ENCODE measurements around the gene TSPAN2. TPM values are rescaled to one million over a fixed set of nuclear protein-coding genes. Genes with fewer than 3 reads are reported as not detected.

Gene TSPAN2
- polyA plus RNA-seq, 2 of the 4 experiments (the other 2 are of a cell fraction) = 1.7 to 2.7 TPM

DNA sequence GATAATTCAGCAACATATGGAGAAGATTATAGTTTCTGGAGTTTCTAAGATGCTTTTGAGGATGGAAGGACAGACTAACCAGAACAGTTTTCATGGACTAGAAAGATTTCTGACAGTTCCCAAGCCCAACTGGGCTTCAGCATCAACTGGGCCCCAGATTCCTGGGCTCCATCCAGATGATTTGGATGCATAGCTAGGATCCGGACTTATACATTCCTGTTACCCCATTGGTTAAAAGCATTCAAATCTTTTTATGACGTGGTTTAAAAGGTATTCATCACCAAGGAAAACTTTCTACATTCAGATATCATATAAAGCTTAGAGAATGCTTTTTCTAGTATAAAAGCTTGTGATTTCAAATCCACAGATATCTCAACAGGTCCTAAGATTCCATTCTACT, 30.0 kb downstream of the TSPAN2 start:
- whole genome bisulfite sequencing (ENCODE audit: missing lambda C conversion rate) = 45% methylated on average over 2 of the region's 2 CpGs
- DNase-seq (ENCODE audit: low read depth in 1 of 2, low spot score in 1 of 2) (no peak), ATAC-seq (no peak), FAIRE-seq (no peak)
- Histone ChIP-seq H3K4me1 (no peaks in the 10 kb centered on the region), H3K9me3 (no peaks in the 10 kb centered on the region), H3K27ac (no peak overlapping the region), H3K4me3 (no peak overlapping the region), H3K4me2 (no peak overlapping the region)
- ChIA-PET CTCF (no interaction called here), POLR2A (no interaction called here)
- TF ChIP-seq MAFK (IDR thresholded peaks at IDR 0.05; ENCODE audit: partially characterized antibody) (no peak), RAD21 (conservative IDR thresholded peaks at IDR 0.05 in 1 of 2, IDR thresholded peaks at IDR 0.05 in 1 of 2) (no peak), ESRRA (IDR thresholded peaks at IDR 0.05; ENCODE audit: borderline replicate concordance, low read length) (no peak), HDAC2 (IDR thresholded peaks at IDR 0.05) (no peak), EHMT2 (IDR thresholded peaks at IDR 0.05; ENCODE audit: low read depth) (no peak), ZC3H11A (IDR thresholded peaks at IDR 0.05) (no peak), RCOR1 (IDR thresholded peaks at IDR 0.05; ENCODE audit: low read depth, low read length) (no peak), EP300 (IDR thresholded peaks at IDR 0.05) (no peak), POLR2A (IDR thresholded peaks at IDR 0.05; ENCODE audit: low read length) (no peak), NFE2L2 (conservative IDR thresholded peaks at IDR 0.05; ENCODE audit: low read length) (no peak), BHLHE40 (IDR thresholded peaks at IDR 0.05; ENCODE audit: low read depth, low read length) (no peak), RARB (CRISPR knock-in tag; IDR thresholded peaks at IDR 0.05) (no peak), HOXA7 (CRISPR knock-in tag; IDR thresholded peaks at IDR 0.05) (no peak), CBX8 (IDR thresholded peaks at IDR 0.05) (no peak), KDM1A (IDR thresholded peaks at IDR 0.05; ENCODE audit: low read depth) (no peak)
- TF ChIP-seq, protein P1, sequence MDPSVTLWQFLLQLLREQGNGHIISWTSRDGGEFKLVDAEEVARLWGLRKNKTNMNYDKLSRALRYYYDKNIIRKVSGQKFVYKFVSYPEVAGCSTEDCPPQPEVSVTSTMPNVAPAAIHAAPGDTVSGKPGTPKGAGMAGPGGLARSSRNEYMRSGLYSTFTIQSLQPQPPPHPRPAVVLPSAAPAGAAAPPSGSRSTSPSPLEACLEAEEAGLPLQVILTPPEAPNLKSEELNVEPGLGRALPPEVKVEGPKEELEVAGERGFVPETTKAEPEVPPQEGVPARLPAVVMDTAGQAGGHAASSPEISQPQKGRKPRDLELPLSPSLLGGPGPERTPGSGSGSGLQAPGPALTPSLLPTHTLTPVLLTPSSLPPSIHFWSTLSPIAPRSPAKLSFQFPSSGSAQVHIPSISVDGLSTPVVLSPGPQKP (IDR thresholded peaks at IDR 0.05; ENCODE audit: low read depth, low read length) = no peak
- TF ChIP-seq, protein P2, sequence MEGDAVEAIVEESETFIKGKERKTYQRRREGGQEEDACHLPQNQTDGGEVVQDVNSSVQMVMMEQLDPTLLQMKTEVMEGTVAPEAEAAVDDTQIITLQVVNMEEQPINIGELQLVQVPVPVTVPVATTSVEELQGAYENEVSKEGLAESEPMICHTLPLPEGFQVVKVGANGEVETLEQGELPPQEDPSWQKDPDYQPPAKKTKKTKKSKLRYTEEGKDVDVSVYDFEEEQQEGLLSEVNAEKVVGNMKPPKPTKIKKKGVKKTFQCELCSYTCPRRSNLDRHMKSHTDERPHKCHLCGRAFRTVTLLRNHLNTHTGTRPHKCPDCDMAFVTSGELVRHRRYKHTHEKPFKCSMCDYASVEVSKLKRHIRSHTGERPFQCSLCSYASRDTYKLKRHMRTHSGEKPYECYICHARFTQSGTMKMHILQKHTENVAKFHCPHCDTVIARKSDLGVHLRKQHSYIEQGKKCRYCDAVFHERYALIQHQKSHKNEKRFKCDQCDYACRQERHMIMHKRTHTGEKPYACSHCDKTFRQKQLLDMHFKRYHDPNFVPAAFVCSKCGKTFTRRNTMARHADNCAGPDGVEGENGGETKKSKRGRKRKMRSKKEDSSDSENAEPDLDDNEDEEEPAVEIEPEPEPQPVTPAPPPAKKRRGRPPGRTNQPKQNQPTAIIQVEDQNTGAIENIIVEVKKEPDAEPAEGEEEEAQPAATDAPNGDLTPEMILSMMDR (IDR thresholded peaks at IDR 0.05) = no peak
- TF ChIP-seq, protein P3, sequence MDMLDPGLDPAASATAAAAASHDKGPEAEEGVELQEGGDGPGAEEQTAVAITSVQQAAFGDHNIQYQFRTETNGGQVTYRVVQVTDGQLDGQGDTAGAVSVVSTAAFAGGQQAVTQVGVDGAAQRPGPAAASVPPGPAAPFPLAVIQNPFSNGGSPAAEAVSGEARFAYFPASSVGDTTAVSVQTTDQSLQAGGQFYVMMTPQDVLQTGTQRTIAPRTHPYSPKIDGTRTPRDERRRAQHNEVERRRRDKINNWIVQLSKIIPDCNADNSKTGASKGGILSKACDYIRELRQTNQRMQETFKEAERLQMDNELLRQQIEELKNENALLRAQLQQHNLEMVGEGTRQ (IDR thresholded peaks at IDR 0.05) = no peak
- TF ChIP-seq, protein P4, sequence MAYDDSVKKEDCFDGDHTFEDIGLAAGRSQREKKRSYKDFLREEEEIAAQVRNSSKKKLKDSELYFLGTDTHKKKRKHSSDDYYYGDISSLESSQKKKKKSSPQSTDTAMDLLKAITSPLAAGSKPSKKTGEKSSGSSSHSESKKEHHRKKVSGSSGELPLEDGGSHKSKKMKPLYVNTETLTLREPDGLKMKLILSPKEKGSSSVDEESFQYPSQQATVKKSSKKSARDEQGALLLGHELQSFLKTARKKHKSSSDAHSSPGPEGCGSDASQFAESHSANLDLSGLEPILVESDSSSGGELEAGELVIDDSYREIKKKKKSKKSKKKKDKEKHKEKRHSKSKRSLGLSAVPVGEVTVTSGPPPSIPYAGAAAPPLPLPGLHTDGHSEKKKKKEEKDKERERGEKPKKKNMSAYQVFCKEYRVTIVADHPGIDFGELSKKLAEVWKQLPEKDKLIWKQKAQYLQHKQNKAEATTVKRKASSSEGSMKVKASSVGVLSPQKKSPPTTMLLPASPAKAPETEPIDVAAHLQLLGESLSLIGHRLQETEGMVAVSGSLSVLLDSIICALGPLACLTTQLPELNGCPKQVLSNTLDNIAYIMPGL (CRISPR knock-in tag; IDR thresholded peaks at IDR 0.05; ENCODE audit: borderline replicate concordance) = no peak

DNA sequence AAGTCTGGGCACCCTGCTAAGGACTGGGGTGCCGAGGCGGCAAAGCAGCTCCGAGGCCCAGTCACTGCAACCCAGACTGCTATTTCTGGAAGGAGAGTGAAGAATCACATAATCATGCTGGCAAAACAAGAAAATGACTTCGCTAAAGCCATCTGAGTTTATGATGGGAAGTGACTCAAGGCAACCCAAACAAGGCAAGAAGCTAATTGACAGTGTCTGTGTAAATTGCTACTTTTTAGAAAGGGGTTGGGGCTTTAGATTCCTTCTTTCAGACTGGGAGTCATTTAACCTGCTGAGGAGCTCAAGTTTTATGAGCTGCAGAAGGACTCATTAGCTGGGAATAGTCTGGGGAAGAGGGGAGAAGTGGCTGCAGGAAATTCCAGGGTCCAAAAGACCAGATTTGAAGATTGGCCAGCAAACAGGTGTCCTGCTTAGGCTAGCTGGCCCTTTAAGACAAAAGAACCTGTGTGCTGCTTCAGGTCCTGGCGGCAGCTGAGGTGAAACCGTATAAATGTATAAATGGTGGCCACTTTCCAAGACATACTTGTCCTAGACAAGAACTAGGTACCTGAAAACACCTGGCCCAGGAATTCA, 31.5 kb downstream of the TSPAN2 start:
- H3K9me3 ChIP-seq = no peaks in the 10 kb centered on the region
- TF ChIP-seq, protein P2 (IDR thresholded peaks at IDR 0.05) = no peak
- TF ChIP-seq FOSL2 (IDR thresholded peaks at IDR 0.05) (no peak), FOSL2 (CRISPR knock-in tag; IDR thresholded peaks at IDR 0.05) (no peak), ZSCAN20 (CRISPR knock-in tag; IDR thresholded peaks at IDR 0.05) (no peak), PHF8 (IDR thresholded peaks at IDR 0.05; ENCODE audit: borderline replicate concordance, low read depth) (no peak), NPAS2 (CRISPR knock-in tag; IDR thresholded peaks at IDR 0.05; ENCODE audit: borderline replicate concordance) (no peak), BHLHE40 (IDR thresholded peaks at IDR 0.05; ENCODE audit: low read depth, low read length) (no peak)
- ChIA-PET POLR2A (no interaction called here), CTCF (interaction anchor here (1.2 to 2.1 kb wide), 2 partner anchors 47 to 54 kb away, joined by 3 to 4 read pairs; no protein-coding TSS in a partner anchor)
- H3K4me1 ChIP-seq = no peaks in the 10 kb centered on the region
- H3K27ac ChIP-seq = no peak overlapping the region
- ATAC-seq = no peak
- no peak for FAIRE-seq
- no peak overlapping the region for H3K4me3 ChIP-seq
- no peak for DNase-seq (ENCODE audit: low read depth in 1 of 2, low spot score in 1 of 2)
- no peak overlapping the region for H3K4me2 ChIP-seq
- WGBS (ENCODE audit: missing lambda C conversion rate) = 62% methylated on average over 4 of the region's 6 CpGs
